Fibroblast of lung (primary cell): ENCODE results near the gene KCNQ2.

Source experiments
- EZH2 ChIP-seq: IDR thresholded peaks from 2 replicates; pipeline ENCODE4 v1.5.1; 2012; ENCODE audit warnings: low read length, control low read depth, mild to moderate bottlenecking; ENCODE audit errors: missing control alignments
- TF ChIP-seq, protein P1 (sequence below), 2 donors: IDR thresholded peaks in 1 of 2; conservative IDR thresholded peaks in 1 of 2; 1 replicate in 1 of 2; 2 replicates in 1 of 2; pipeline ENCODE4 v1.5.1; 2011 to 2012; ENCODE audit warnings: low read length in 2 of 2, control low read depth in 1 of 2, inconsistent platforms in 1 of 2, low read depth in 1 of 2, mild to moderate bottlenecking in 1 of 2

GRCh38 chr20:63369024-63369530, 103.4 kb downstream of the KCNQ2 start:
- TF ChIP-seq EZH2: no peak
- TF ChIP-seq, protein P1, sequence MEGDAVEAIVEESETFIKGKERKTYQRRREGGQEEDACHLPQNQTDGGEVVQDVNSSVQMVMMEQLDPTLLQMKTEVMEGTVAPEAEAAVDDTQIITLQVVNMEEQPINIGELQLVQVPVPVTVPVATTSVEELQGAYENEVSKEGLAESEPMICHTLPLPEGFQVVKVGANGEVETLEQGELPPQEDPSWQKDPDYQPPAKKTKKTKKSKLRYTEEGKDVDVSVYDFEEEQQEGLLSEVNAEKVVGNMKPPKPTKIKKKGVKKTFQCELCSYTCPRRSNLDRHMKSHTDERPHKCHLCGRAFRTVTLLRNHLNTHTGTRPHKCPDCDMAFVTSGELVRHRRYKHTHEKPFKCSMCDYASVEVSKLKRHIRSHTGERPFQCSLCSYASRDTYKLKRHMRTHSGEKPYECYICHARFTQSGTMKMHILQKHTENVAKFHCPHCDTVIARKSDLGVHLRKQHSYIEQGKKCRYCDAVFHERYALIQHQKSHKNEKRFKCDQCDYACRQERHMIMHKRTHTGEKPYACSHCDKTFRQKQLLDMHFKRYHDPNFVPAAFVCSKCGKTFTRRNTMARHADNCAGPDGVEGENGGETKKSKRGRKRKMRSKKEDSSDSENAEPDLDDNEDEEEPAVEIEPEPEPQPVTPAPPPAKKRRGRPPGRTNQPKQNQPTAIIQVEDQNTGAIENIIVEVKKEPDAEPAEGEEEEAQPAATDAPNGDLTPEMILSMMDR (conservative IDR thresholded peaks at IDR 0.05 in 1 of 2, IDR thresholded peaks at IDR 0.05 in 1 of 2; ENCODE audit: low read depth in 1 of 2, low read length in 2 of 2): no peak
